Measurements from ENCODE around the gene PPP1R37.

DNA sequence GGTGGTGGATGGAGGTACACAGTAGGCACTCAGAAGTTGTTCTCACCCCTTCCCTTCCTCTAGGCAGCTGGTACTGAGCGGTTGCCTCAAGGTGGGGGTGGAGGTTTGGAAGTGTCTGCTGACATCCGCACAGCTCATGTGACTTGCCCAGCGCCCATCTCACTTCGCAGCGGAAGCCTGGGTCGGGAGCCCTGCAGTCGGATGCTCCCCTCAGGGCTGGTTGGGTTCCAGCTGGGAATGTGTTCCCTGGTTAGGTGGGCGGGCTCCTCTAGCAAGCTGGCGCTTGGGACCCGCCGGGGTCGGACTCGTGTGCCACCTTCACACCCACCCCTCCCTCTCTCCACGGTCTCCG is 10.2 kb downstream of the PPP1R37 start:
- TF ChIP-seq EZH2 (IDR thresholded peaks at IDR 0.05; ENCODE audit: borderline replicate concordance) (no peak), EZH2phosphoT487 (IDR thresholded peaks at IDR 0.05; ENCODE audit: low read depth, severe bottlenecking, unreplicated experiment) (no peak)
- TF ChIP-seq, protein P1, sequence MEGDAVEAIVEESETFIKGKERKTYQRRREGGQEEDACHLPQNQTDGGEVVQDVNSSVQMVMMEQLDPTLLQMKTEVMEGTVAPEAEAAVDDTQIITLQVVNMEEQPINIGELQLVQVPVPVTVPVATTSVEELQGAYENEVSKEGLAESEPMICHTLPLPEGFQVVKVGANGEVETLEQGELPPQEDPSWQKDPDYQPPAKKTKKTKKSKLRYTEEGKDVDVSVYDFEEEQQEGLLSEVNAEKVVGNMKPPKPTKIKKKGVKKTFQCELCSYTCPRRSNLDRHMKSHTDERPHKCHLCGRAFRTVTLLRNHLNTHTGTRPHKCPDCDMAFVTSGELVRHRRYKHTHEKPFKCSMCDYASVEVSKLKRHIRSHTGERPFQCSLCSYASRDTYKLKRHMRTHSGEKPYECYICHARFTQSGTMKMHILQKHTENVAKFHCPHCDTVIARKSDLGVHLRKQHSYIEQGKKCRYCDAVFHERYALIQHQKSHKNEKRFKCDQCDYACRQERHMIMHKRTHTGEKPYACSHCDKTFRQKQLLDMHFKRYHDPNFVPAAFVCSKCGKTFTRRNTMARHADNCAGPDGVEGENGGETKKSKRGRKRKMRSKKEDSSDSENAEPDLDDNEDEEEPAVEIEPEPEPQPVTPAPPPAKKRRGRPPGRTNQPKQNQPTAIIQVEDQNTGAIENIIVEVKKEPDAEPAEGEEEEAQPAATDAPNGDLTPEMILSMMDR (IDR thresholded peaks at IDR 0.05; ENCODE audit: poor library complexity), result no peak
